SK-N-SH treated with all-trans-retinoic acid at 6 μM for 48 hours (cell line): Measurements from ENCODE around the gene CNMD.
"Not testable (repeated sequence)": the region's sequence is repeated elsewhere in the genome, so short reads cannot be mapped to it uniquely, and the experiment has no call there.

Experiments
- ATAC-seq: fragments of 200-7000 bp; cut with Tn5 transposase; 3 replicates; pipeline ENCODE4 v1.9.1; 2020; ENCODE audit warnings: mild to moderate bottlenecking, moderate library complexity
- ARNTL ChIP-seq: fragments of 450-650 bp; formaldehyde crosslinking; IDR thresholded peaks from 2 replicates; pipeline ENCODE4 v1.5.0; 2020; ENCODE audit warnings: low read depth, mild to moderate bottlenecking, moderate library complexity, borderline replicate concordance
- BACH2 ChIP-seq: fragments of 250-450 bp; sonication (Bioruptor Pico); IDR thresholded peaks from 2 replicates; pipeline ENCODE4 v1.9.0; 2021; ENCODE audit warnings: mild to moderate bottlenecking, borderline replicate concordance
- CREB5 ChIP-seq: fragments of 250-450 bp; sonication (Bioruptor Pico); IDR thresholded peaks from 2 replicates; pipeline ENCODE4 v1.5.1; 2020; ENCODE audit warnings: low read depth, mild to moderate bottlenecking, moderate library complexity
- CSDC2 ChIP-seq: fragments of 250-450 bp; sonication (Bioruptor Pico); IDR thresholded peaks from 2 replicates; pipeline ENCODE4 v1.5.0; 2020; ENCODE audit warnings: mild to moderate bottlenecking, moderate library complexity
- CSRNP3 ChIP-seq: fragments of 250-450 bp; sonication (Bioruptor Pico); IDR thresholded peaks from 2 replicates; pipeline ENCODE4 v1.5.1; 2021; ENCODE audit warnings: mild to moderate bottlenecking, moderate library complexity
- ESRRG ChIP-seq: fragments of 250-450 bp; sonication (Bioruptor Pico); IDR thresholded peaks from 2 replicates; pipeline ENCODE4 v1.6.1; 2021; ENCODE audit warnings: mild to moderate bottlenecking
- GLIS3 ChIP-seq: fragments of 250-450 bp; sonication (Bioruptor Pico); IDR thresholded peaks from 2 replicates; pipeline ENCODE4 v1.5.0; 2020; ENCODE audit warnings: mild to moderate bottlenecking, moderate library complexity
- ISL1 ChIP-seq: fragments of 250-450 bp; sonication (Bioruptor Pico); IDR thresholded peaks from 2 replicates; pipeline ENCODE4 v2.1.2; 2022; ENCODE audit warnings: mild to moderate bottlenecking, moderate library complexity
- OSR1 ChIP-seq: fragments of 250-450 bp; sonication (Bioruptor Pico); IDR thresholded peaks from 2 replicates; pipeline ENCODE4 v1.8.0; 2022; ENCODE audit warnings: moderate library complexity, mild to moderate bottlenecking, inconsistent platforms
- POU6F1 ChIP-seq: fragments of 250-450 bp; sonication (Bioruptor Pico); IDR thresholded peaks from 2 replicates; pipeline ENCODE4 v1.8.0; 2021; ENCODE audit warnings: low read depth, mild to moderate bottlenecking, moderate library complexity, borderline replicate concordance
- PPARA ChIP-seq: fragments of 250-450 bp; sonication (Bioruptor Pico); IDR thresholded peaks from 2 replicates; pipeline ENCODE4 v1.5.0; 2020; ENCODE audit warnings: mild to moderate bottlenecking, borderline replicate concordance
- RARB ChIP-seq: fragments of 250-450 bp; sonication (Bioruptor Pico); IDR thresholded peaks from 2 replicates; pipeline ENCODE4 v1.8.0; 2021; ENCODE audit warnings: mild to moderate bottlenecking, moderate library complexity
- SNAI2 ChIP-seq: fragments of 250-450 bp; sonication (Bioruptor Pico); IDR thresholded peaks from 2 replicates; pipeline ENCODE4 v1.5.0; 2020; ENCODE audit warnings: mild to moderate bottlenecking, moderate library complexity
- TCF4 ChIP-seq: fragments of 250-450 bp; sonication (Bioruptor Pico); IDR thresholded peaks from 2 replicates; pipeline ENCODE4 v1.8.0; 2021; ENCODE audit warnings: mild to moderate bottlenecking, moderate library complexity, borderline replicate concordance
- TOX ChIP-seq: fragments of 250-450 bp; sonication (Bioruptor Pico); IDR thresholded peaks from 2 replicates; pipeline ENCODE4 v1.8.0; 2021; ENCODE audit warnings: mild to moderate bottlenecking, moderate library complexity, borderline replicate concordance
- TSHZ2 ChIP-seq: fragments of 250-450 bp; sonication (Bioruptor Pico); IDR thresholded peaks from 2 replicates; pipeline ENCODE4 v1.5.0; 2020; ENCODE audit warnings: mild to moderate bottlenecking, moderate library complexity
- ZC3H10 ChIP-seq: fragments of 250-450 bp; sonication (Bioruptor Pico); IDR thresholded peaks from 2 replicates; pipeline ENCODE4 v1.5.1; 2021; ENCODE audit warnings: mild to moderate bottlenecking, moderate library complexity
- ZFP3 ChIP-seq: fragments of 250-450 bp; sonication (Bioruptor Pico); IDR thresholded peaks from 2 replicates; pipeline ENCODE4 v1.5.0; 2020; ENCODE audit warnings: mild to moderate bottlenecking, moderate library complexity
- ZFP30 ChIP-seq: fragments of 450-650 bp; formaldehyde crosslinking; IDR thresholded peaks from 2 replicates; pipeline ENCODE4 v1.5.0; 2022; ENCODE audit warnings: mild to moderate bottlenecking, moderate library complexity
- ZNF565 ChIP-seq: fragments of 450-650 bp; formaldehyde crosslinking; conservative IDR thresholded peaks from 2 replicates; pipeline ENCODE4 v1.5.0; 2020; ENCODE audit warnings: low read depth, mild to moderate bottlenecking, moderate library complexity
- ZNF8 ChIP-seq: fragments of 450-650 bp; formaldehyde crosslinking; IDR thresholded peaks from 2 replicates; pipeline ENCODE4 v1.5.0; 2020; ENCODE audit warnings: mild to moderate bottlenecking, moderate library complexity

CNMD gene

GRCh38 chr13:52723181-52723580, 16.4 kb downstream of the CNMD start:
- no peak for TF ChIP-seq CSDC2 (CRISPR knock-in tag)
- TF ChIP-seq ZFP3 (CRISPR knock-in tag) = no peak
- TF ChIP-seq ZFP30 (CRISPR knock-in tag) = no peak
- ATAC-seq = no peak

- not testable (repeated sequence) for ATAC-seq
Measured at GRCh38 chr13:52721356-52721755, 18.3 kb downstream of the CNMD start.

- not testable (repeated sequence) for ATAC-seq
Measured at GRCh38 chr13:52720904-52721303, 18.7 kb downstream of the CNMD start.

GRCh38 chr13:52713894-52714293, 25.7 kb downstream of the CNMD start:
- ATAC-seq = no peak
- TF ChIP-seq ZNF565 (CRISPR knock-in tag) = no peak
- TF ChIP-seq TOX = no peak
- TF ChIP-seq ZFP30 (CRISPR knock-in tag) = no peak
- no peak for TF ChIP-seq TSHZ2 (CRISPR knock-in tag)
- TF ChIP-seq RARB = no peak
- no peak for TF ChIP-seq ZC3H10
- TF ChIP-seq CSDC2 (CRISPR knock-in tag) = no peak
- no peak for TF ChIP-seq OSR1
- TF ChIP-seq BACH2 (CRISPR knock-in tag) = no peak
- TF ChIP-seq SNAI2 (CRISPR knock-in tag) = no peak
- no peak for TF ChIP-seq ARNTL (CRISPR knock-in tag)
- TF ChIP-seq CREB5 (CRISPR knock-in tag) = no peak
- TF ChIP-seq ESRRG (CRISPR knock-in tag) = no peak
- TF ChIP-seq ISL1 = no peak
- TF ChIP-seq GLIS3 (CRISPR knock-in tag) = no peak
- TF ChIP-seq TCF4 (CRISPR knock-in tag) = no peak
- no peak for TF ChIP-seq POU6F1 (CRISPR knock-in tag)
- TF ChIP-seq ZNF8 (CRISPR knock-in tag) = no peak

GRCh38 chr13:52712385-52712784, 27.2 kb downstream of the CNMD start:
- ATAC-seq = no peak

More at GRCh38 chr13:52712385-52712784, 27.2 kb downstream of the CNMD start:
- no peak for TF ChIP-seq ZFP3 (CRISPR knock-in tag)
- TF ChIP-seq ESRRG (CRISPR knock-in tag) = no peak
- no peak for TF ChIP-seq RARB
- no peak for TF ChIP-seq ISL1
- TF ChIP-seq ZNF8 (CRISPR knock-in tag) = no peak
- no peak for TF ChIP-seq CSRNP3
- no peak for TF ChIP-seq POU6F1 (CRISPR knock-in tag)
- no peak for TF ChIP-seq CSDC2 (CRISPR knock-in tag)
- no peak for TF ChIP-seq TSHZ2 (CRISPR knock-in tag)
- TF ChIP-seq PPARA (CRISPR knock-in tag) = no peak
- no peak for TF ChIP-seq GLIS3 (CRISPR knock-in tag)
- no peak for TF ChIP-seq BACH2 (CRISPR knock-in tag)
- TF ChIP-seq ZC3H10 = no peak
- no peak for TF ChIP-seq ZNF565 (CRISPR knock-in tag)
- no peak for TF ChIP-seq ARNTL (CRISPR knock-in tag)
